HepG2 (cell line): ENCODE results near the gene DENND5B. TPM values are rescaled to one million over a fixed set of nuclear protein-coding genes. Genes with fewer than 3 reads are reported as not detected.

Source experiments
- CENPT ChIP-seq: sonication (generic); formaldehyde crosslinking; IDR thresholded peaks from 2 replicates; pipeline ENCODE4 v1.8.0; 2022; ENCODE audit warnings: low read depth, mild to moderate bottlenecking, moderate library complexity, missing genetic modification reagents
- CHCHD3 ChIP-seq: sonication (generic); formaldehyde crosslinking; IDR thresholded peaks from 2 replicates; pipeline ENCODE4 v1.8.0; 2022; ENCODE audit warnings: mild to moderate bottlenecking, missing genetic modification reagents, moderate library complexity
- CREBL2 ChIP-seq: sonication (generic); formaldehyde crosslinking; IDR thresholded peaks from 2 replicates; pipeline ENCODE4 v1.8.1; 2023; ENCODE audit warnings: missing genetic modification reagents, mild to moderate bottlenecking, borderline replicate concordance
- DNMT1 ChIP-seq: sonication (generic); formaldehyde crosslinking; IDR thresholded peaks from 2 replicates; pipeline ENCODE4 v1.5.1; 2020; ENCODE audit warnings: mild to moderate bottlenecking, missing genetic modification reagents
- ELK4 ChIP-seq: sonication (generic); formaldehyde crosslinking; IDR thresholded peaks from 2 replicates; pipeline ENCODE4 v1.9.0; 2021; ENCODE audit warnings: missing genetic modification reagents, borderline replicate concordance
- FOXJ3 ChIP-seq: sonication (generic); formaldehyde crosslinking; IDR thresholded peaks from 2 replicates; pipeline ENCODE4 v1.4.0; 2020; ENCODE audit warnings: missing genetic modification reagents, mild to moderate bottlenecking, borderline replicate concordance
- MAFK ChIP-seq, 2 experiments: IDR thresholded peaks in 1 of 2; conservative IDR thresholded peaks in 1 of 2; 2 replicates each; pipeline ENCODE4 v1.6.1; 2011; ENCODE audit warnings: improper control_type of control experiment in 2 of 2, low read length in 2 of 2
- ONECUT2 ChIP-seq: sonication (generic); formaldehyde crosslinking; IDR thresholded peaks from 2 replicates; pipeline ENCODE4 v1.4.0; 2020; ENCODE audit warnings: missing genetic modification reagents
- PHF21A ChIP-seq: sonication (generic); formaldehyde crosslinking; IDR thresholded peaks from 2 replicates; pipeline ENCODE4 v1.5.0; 2020; ENCODE audit warnings: mild to moderate bottlenecking, missing genetic modification reagents
- RBM39 ChIP-seq: fragments of 200-400 bp; formaldehyde crosslinking; IDR thresholded peaks from one replicate; pipeline ENCODE4 v1.6.1; 2018; ENCODE audit warnings: antibody characterized with exemption, mild to moderate bottlenecking, low read depth, low read length; ENCODE audit not compliant: poor library complexity, severe bottlenecking
- SIX1 ChIP-seq: sonication (generic); formaldehyde crosslinking; IDR thresholded peaks from 2 replicates; pipeline ENCODE4 v1.4.0; 2020; ENCODE audit warnings: missing genetic modification reagents, borderline replicate concordance
- TRIM22 ChIP-seq: fragments of 450-650 bp; IDR thresholded peaks from 2 replicates; pipeline ENCODE4 v1.6.1; 2017
- ZFP41 ChIP-seq: sonication (generic); formaldehyde crosslinking; IDR thresholded peaks from 2 replicates; pipeline ENCODE4 v1.4.0; 2020; ENCODE audit warnings: mild to moderate bottlenecking, missing genetic modification reagents, borderline replicate concordance
- ZNF547 ChIP-seq: sonication (generic); formaldehyde crosslinking; IDR thresholded peaks from 2 replicates; pipeline ENCODE4 v1.5.1; 2020; ENCODE audit warnings: mild to moderate bottlenecking, missing genetic modification reagents
- ZNF564 ChIP-seq: sonication (generic); formaldehyde crosslinking; IDR thresholded peaks from 2 replicates; pipeline ENCODE4 v1.8.1; 2023; ENCODE audit warnings: mild to moderate bottlenecking, missing genetic modification reagents
- ZNF672 ChIP-seq: sonication (generic); formaldehyde crosslinking; IDR thresholded peaks from 2 replicates; pipeline ENCODE4 v1.8.1; 2022; ENCODE audit warnings: missing genetic modification reagents
- ZNF747 ChIP-seq: sonication (generic); formaldehyde crosslinking; IDR thresholded peaks from 2 replicates; pipeline ENCODE4 v1.8.1; 2023; ENCODE audit warnings: missing genetic modification reagents, mild to moderate bottlenecking, borderline replicate concordance
- ZNF770 ChIP-seq: sonication (generic); formaldehyde crosslinking; IDR thresholded peaks from 2 replicates; pipeline ENCODE4 v1.5.0; 2020; ENCODE audit warnings: mild to moderate bottlenecking, missing genetic modification reagents
- ZNF781 ChIP-seq: sonication (generic); formaldehyde crosslinking; IDR thresholded peaks from 2 replicates; pipeline ENCODE4 v1.5.1; 2020; ENCODE audit warnings: borderline replicate concordance, mild to moderate bottlenecking, missing genetic modification reagents; ENCODE audit errors: not compliant biosample characterization
- polyA plus RNA-seq, 8 experiments: library from polyadenylated mRNA; depleted of rRNA in 3 of 8; stranded (reverse) in 7 of 8; unstranded in 1 of 8; fragments of >200 nt; fragmentation: Illumina TruSeq in 4 of 8; extraction: Trizol in 4 of 8; gene quantifications; 2 replicates each; pipeline versions ENCODE4 v1.2.1 to v1.2.3, GENCODE V29; 2011 to 2016; ENCODE audit warnings: low read depth in 4 of 8, missing spikeins in 1 of 8, mixed read lengths in 1 of 8; ENCODE audit not compliant: insufficient read depth in 1 of 8
- total RNA-seq, 5 experiments: library from RNA; depleted of rRNA; stranded (reverse); fragments of >200 nt; fragmentation: Illumina TruSeq; extraction: Trizol; gene quantifications; 2 replicates each; pipeline ENCODE4 v1.2.3, GENCODE V29; 2016; ENCODE audit warnings: low read depth in 1 of 5
- TF ChIP-seq, protein P1 (sequence below): sonication (generic); formaldehyde crosslinking; IDR thresholded peaks from 2 replicates; pipeline ENCODE4 v1.8.0; 2022; ENCODE audit warnings: missing genetic modification reagents, mild to moderate bottlenecking, moderate library complexity, borderline replicate concordance
- TF ChIP-seq, protein P2 (sequence below): fragments of 450-650 bp; IDR thresholded peaks from 2 replicates; pipeline ENCODE4 v1.6.1; 2016

DENND5B gene
- total and polyA plus RNA-seq, 2 of the 13 experiments (the other 11 are each of a cell fraction or from before 2014, with no cell fraction given) = 14.7 to 18.7 TPM

GRCh38 chr12:31362115-31362758 lies 228.7 kb downstream of the DENND5B start (continued):
- TF ChIP-seq, protein P1, sequence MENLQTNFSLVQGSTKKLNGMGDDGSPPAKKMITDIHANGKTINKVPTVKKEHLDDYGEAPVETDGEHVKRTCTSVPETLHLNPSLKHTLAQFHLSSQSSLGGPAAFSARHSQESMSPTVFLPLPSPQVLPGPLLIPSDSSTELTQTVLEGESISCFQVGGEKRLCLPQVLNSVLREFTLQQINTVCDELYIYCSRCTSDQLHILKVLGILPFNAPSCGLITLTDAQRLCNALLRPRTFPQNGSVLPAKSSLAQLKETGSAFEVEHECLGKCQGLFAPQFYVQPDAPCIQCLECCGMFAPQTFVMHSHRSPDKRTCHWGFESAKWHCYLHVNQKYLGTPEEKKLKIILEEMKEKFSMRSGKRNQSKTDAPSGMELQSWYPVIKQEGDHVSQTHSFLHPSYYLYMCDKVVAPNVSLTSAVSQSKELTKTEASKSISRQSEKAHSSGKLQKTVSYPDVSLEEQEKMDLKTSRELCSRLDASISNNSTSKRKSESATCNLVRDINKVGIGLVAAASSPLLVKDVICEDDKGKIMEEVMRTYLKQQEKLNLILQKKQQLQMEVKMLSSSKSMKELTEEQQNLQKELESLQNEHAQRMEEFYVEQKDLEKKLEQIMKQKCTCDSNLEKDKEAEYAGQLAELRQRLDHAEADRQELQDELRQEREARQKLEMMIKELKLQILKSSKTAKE (CRISPR knock-in tag) = no peak
- no peak for TF ChIP-seq ZNF747 (CRISPR knock-in tag)
- TF ChIP-seq ZNF564 (CRISPR knock-in tag) = peak; percentile 24; the same call in 1 of the 2 replicates
- TF ChIP-seq ZNF781 (CRISPR knock-in tag) = no peak
- no peak for TF ChIP-seq MAFK (conservative IDR thresholded peaks at IDR 0.05 in 1 of 2, IDR thresholded peaks at IDR 0.05 in 1 of 2; ENCODE audit: low read length in 2 of 2)
- no peak for TF ChIP-seq CREBL2 (CRISPR knock-in tag)
- no peak for TF ChIP-seq RBM39
- TF ChIP-seq ZNF672 (CRISPR knock-in tag) = no peak
- no peak for TF ChIP-seq TRIM22
- no peak for TF ChIP-seq ONECUT2 (CRISPR knock-in tag)
- TF ChIP-seq, protein P2, sequence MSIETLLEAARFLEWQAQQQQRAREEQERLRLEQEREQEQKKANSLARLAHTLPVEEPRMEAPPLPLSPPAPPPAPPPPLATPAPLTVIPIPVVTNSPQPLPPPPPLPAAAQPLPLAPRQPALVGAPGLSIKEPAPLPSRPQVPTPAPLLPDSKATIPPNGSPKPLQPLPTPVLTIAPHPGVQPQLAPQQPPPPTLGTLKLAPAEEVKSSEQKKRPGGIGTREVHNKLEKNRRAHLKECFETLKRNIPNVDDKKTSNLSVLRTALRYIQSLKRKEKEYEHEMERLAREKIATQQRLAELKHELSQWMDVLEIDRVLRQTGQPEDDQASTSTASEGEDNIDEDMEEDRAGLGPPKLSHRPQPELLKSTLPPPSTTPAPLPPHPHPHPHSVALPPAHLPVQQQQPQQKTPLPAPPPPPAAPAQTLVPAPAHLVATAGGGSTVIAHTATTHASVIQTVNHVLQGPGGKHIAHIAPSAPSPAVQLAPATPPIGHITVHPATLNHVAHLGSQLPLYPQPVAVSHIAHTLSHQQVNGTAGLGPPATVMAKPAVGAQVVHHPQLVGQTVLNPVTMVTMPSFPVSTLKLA = no peak
- no peak for TF ChIP-seq CHCHD3 (CRISPR knock-in tag)
- TF ChIP-seq SIX1 (CRISPR knock-in tag) = no peak
- TF ChIP-seq ZNF770 = no peak
- TF ChIP-seq ELK4 (CRISPR knock-in tag) = no peak
- TF ChIP-seq CENPT = no peak
- no peak for TF ChIP-seq FOXJ3 (CRISPR knock-in tag)
- no peak for TF ChIP-seq DNMT1 (CRISPR knock-in tag)
- TF ChIP-seq PHF21A (CRISPR knock-in tag) = no peak
- TF ChIP-seq ZFP41 (CRISPR knock-in tag) = no peak
- no peak for TF ChIP-seq ZNF547 (CRISPR knock-in tag)
